ENCODE results near the gene CREBRF.
"Not testable (repeated sequence)": the region's sequence is repeated elsewhere in the genome, so short reads cannot be mapped to it uniquely, and the experiment has no call there.

The CREBRF gene

DNA sequence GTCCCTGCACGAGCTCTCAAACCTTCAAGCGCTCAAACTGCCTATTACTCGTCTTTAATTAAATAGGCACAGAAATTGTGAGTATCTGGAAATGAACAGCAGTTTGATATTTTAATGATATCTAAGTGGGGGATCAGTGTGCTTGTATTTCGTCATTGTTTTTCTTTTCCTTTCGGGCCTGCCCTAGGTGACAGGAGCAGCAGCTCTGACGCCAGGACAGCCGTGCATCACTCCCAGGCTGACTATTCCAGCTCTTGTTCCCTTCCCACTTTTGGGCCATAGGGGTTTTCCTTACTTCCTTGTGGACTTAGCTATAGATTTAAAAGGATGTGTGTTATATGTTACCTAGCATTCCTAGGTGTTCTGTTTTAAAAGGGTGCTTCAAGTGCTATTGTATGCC, 97.7 kb downstream of the CREBRF start:
- TF ChIP-seq ZNF274 (IDR thresholded peaks at IDR 0.05; ENCODE audit: low read depth, low read length) (no peak), SUZ12 (IDR thresholded peaks at IDR 0.05; ENCODE audit: extremely low read depth, insufficient read depth, insufficient read length) (no peak), YY1 (IDR thresholded peaks at IDR 0.05; ENCODE audit: insufficient read depth, insufficient read length) (no peak)
- H3K27me3 ChIP-seq (ENCODE audit: insufficient read depth, insufficient read length): no peaks in the 10 kb centered on the region
- no peak overlapping the region for H3K9ac ChIP-seq (ENCODE audit: insufficient read length, low read depth)
- DNase-seq (ENCODE audit: low read depth, low spot score): no peak
- no peaks in the 10 kb centered on the region for H3K4me1 ChIP-seq (ENCODE audit: insufficient read depth, insufficient read length)
- H3K4me3 ChIP-seq (ENCODE audit: insufficient read length, low read depth): no peak overlapping the region
- peaks cover 42% of the 10 kb centered on the region for H3K36me3 ChIP-seq (ENCODE audit: insufficient read depth, insufficient read length, low read length)
- H3K9me3 ChIP-seq (ENCODE audit: insufficient read depth, low read length): no peaks in the 10 kb centered on the region

DNA sequence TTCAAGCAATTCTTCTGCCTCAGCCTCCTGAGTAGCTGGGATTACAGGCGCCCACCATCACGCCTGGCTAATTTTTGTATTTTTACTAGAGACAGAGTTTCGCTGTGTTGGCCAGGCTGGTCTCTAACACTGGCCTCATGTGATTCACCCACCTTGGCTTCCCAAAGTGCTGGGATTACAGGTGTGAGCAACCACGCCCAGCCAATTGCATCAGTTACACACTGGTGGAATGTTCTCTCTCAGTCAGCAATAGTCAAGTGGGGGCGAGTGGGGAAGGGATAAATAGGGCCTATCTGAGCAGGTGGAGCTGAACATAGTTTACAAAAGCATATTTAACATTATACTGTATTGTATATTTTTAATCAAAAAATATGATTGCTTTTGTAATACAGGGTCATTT, 98.5 kb downstream of the CREBRF start:
- H3K4me1 ChIP-seq (ENCODE audit: insufficient read depth, insufficient read length); H3K4me3 ChIP-seq (ENCODE audit: insufficient read length, low read depth); H3K9me3 ChIP-seq (ENCODE audit: insufficient read depth, low read length); DNase-seq (ENCODE audit: low read depth, low spot score); H3K9ac ChIP-seq (ENCODE audit: insufficient read length, low read depth); H3K27me3 ChIP-seq (ENCODE audit: insufficient read depth, insufficient read length): not testable (repeated sequence)
- H3K36me3 ChIP-seq (ENCODE audit: insufficient read depth, insufficient read length, low read length): peaks cover 39% of the 10 kb centered on the region

DNA sequence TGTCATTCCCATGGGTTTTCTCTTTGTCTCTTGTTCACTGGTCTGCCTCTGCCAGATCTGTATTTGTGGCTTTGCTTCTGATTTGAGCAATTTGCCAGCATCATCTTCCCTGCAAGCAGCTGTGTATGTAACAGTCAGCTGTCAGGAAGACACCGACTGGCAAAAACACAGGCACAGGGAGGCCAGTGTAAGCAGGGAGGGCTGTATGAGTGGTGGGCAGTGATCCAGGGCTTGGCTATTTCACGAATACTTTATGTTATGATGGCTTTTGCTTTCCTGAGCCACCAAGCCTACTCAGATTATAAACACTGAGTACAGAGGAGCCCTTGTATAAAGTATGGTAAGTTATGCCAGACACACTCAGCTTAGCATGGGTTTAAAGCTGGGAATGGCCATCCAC, 99.8 kb downstream of the CREBRF start:
- Histone ChIP-seq H3K4me3 (ENCODE audit: insufficient read length, low read depth) (no peak overlapping the region), H3K36me3 (ENCODE audit: insufficient read depth, insufficient read length, low read length) (peaks cover 50% of the 10 kb centered on the region), H3K9ac (ENCODE audit: insufficient read length, low read depth) (no peak overlapping the region), H3K9me3 (ENCODE audit: insufficient read depth, low read length) (no peaks in the 10 kb centered on the region), H3K27me3 (ENCODE audit: insufficient read depth, insufficient read length) (no peaks in the 10 kb centered on the region), H3K4me1 (ENCODE audit: insufficient read depth, insufficient read length) (no peaks in the 10 kb centered on the region)
- TF ChIP-seq ZNF274 (IDR thresholded peaks at IDR 0.05; ENCODE audit: low read depth, low read length) (no peak), YY1 (IDR thresholded peaks at IDR 0.05; ENCODE audit: insufficient read depth, insufficient read length) (no peak), SUZ12 (IDR thresholded peaks at IDR 0.05; ENCODE audit: extremely low read depth, insufficient read depth, insufficient read length) (no peak)
- DNase-seq (ENCODE audit: low read depth, low spot score): no peak

DNA sequence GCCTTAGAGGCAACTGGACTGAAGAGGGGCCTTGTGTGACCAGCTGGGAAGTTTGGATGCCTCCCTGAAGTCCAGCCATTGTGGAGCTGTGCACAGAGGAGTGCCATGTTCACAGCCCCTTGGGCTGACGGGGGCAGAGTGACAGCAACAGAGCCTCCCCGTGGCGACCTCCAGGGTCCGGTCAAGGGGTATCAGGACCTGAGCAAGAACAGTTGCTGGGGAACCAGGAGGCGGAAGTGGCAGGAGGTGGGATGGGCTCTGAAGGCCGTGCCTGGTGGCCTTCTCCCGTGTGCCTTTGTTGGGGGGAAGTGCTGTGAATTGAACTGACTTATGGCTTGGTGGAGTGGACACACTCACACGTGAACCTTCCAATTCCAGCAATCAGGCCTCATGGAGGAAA, 102.2 kb downstream of the CREBRF start:
- H3K4me1 ChIP-seq (ENCODE audit: insufficient read depth, insufficient read length): peaks cover 3% of the 10 kb centered on the region
- H3K36me3 ChIP-seq (ENCODE audit: insufficient read depth, insufficient read length, low read length): peaks cover 54% of the 10 kb centered on the region
- no peaks in the 10 kb centered on the region for H3K27me3 ChIP-seq (ENCODE audit: insufficient read depth, insufficient read length)
- no peak for DNase-seq (ENCODE audit: low read depth, low spot score)
- no peak overlapping the region for H3K4me3 ChIP-seq (ENCODE audit: insufficient read length, low read depth)
- no peak overlapping the region for H3K9ac ChIP-seq (ENCODE audit: insufficient read length, low read depth)
- TF ChIP-seq YY1 (IDR thresholded peaks at IDR 0.05; ENCODE audit: insufficient read depth, insufficient read length): no peak
- no peak for TF ChIP-seq ZNF274 (IDR thresholded peaks at IDR 0.05; ENCODE audit: low read depth, low read length)
- no peak for TF ChIP-seq SUZ12 (IDR thresholded peaks at IDR 0.05; ENCODE audit: extremely low read depth, insufficient read depth, insufficient read length)
- no peaks in the 10 kb centered on the region for H3K9me3 ChIP-seq (ENCODE audit: insufficient read depth, low read length)

DNA sequence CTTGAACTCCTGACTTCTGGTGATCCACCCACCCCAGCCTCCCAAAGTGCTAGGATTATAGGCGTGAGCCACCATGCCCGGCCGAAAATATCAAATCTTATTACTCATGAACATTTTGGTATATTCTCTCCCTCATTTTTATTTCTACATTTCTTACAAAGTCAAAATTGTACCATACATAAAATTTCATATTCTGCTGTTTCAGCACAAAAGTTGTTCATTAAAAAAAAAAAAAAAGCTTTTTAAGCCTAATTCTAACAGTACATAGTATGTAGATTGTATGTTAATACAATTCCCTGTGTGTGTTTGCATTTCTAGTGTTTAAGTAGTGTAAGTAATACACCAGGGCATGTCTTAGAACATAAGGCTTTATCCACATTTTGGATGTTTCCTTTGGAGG, 103.1 kb downstream of the CREBRF start:
- peaks cover 3% of the 10 kb centered on the region for H3K4me1 ChIP-seq (ENCODE audit: insufficient read depth, insufficient read length)
- H3K36me3 ChIP-seq (ENCODE audit: insufficient read depth, insufficient read length, low read length): peaks cover 53% of the 10 kb centered on the region
- no peaks in the 10 kb centered on the region for H3K27me3 ChIP-seq (ENCODE audit: insufficient read depth, insufficient read length)
- no peak overlapping the region for H3K4me3 ChIP-seq (ENCODE audit: insufficient read length, low read depth)
- DNase-seq (ENCODE audit: low read depth, low spot score): no peak
- no peaks in the 10 kb centered on the region for H3K9me3 ChIP-seq (ENCODE audit: insufficient read depth, low read length)
- TF ChIP-seq YY1 (IDR thresholded peaks at IDR 0.05; ENCODE audit: insufficient read depth, insufficient read length) (no peak), ZNF274 (IDR thresholded peaks at IDR 0.05; ENCODE audit: low read depth, low read length) (no peak), SUZ12 (IDR thresholded peaks at IDR 0.05; ENCODE audit: extremely low read depth, insufficient read depth, insufficient read length) (no peak)
- H3K9ac ChIP-seq (ENCODE audit: insufficient read length, low read depth): no peak overlapping the region

DNA sequence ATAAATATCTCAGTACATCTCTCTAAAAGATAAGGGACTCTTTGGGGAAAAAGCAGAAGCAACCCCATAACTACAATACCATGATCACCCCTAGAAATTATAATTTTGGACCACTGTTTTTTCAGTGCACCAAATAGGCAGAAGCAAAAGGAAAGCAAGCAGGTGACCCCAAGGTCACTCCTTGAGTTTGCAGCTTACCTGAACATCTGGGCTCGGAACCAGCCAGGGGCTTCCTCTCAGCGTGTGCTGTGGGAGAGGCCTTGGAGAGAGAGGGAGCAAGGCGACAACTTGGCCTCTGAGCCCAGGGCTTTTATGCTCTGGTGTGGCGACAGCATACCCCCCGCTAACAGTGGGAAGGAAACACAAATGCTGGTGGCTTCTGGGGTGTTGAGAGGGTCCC, 105.0 kb downstream of the CREBRF start:
- no peak for TF ChIP-seq ZNF274 (IDR thresholded peaks at IDR 0.05; ENCODE audit: low read depth, low read length)
- TF ChIP-seq YY1 (IDR thresholded peaks at IDR 0.05; ENCODE audit: insufficient read depth, insufficient read length): no peak
- no peak for TF ChIP-seq SUZ12 (IDR thresholded peaks at IDR 0.05; ENCODE audit: extremely low read depth, insufficient read depth, insufficient read length)
- Histone ChIP-seq H3K4me1 (ENCODE audit: insufficient read depth, insufficient read length) (peaks cover 3% of the 10 kb centered on the region), H3K9me3 (ENCODE audit: insufficient read depth, low read length) (no peaks in the 10 kb centered on the region), H3K9ac (ENCODE audit: insufficient read length, low read depth) (no peak overlapping the region), H3K36me3 (ENCODE audit: insufficient read depth, insufficient read length, low read length) (peaks cover 39% of the 10 kb centered on the region), H3K27me3 (ENCODE audit: insufficient read depth, insufficient read length) (no peaks in the 10 kb centered on the region), H3K4me3 (ENCODE audit: insufficient read length, low read depth) (no peak overlapping the region)
- no peak for DNase-seq (ENCODE audit: low read depth, low spot score)

DNA sequence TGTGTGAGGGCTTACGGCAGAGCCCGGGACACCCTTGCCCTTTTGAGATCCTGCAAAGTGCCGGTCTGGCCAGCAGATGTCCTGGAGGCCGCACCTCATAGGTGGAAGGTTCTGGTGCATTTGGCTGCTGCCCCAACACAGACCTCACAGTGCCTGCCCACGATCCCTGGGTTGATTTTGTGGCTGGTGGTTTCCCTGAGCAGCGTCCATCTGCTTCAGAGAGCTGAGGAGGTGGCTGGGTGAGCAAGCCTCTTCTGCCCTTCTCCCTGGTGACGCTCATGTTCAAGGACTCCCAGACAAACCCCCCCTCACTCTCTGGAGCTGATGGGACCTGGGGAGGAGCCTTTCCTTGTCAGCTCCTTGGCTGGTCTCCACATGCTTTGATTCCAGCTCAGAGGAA, 107.1 kb downstream of the CREBRF start:
- H3K9me3 ChIP-seq (ENCODE audit: insufficient read depth, low read length): no peaks in the 10 kb centered on the region
- no peak overlapping the region for H3K4me3 ChIP-seq (ENCODE audit: insufficient read length, low read depth)
- peaks cover 32% of the 10 kb centered on the region for H3K36me3 ChIP-seq (ENCODE audit: insufficient read depth, insufficient read length, low read length)
- TF ChIP-seq YY1 (IDR thresholded peaks at IDR 0.05; ENCODE audit: insufficient read depth, insufficient read length) (no peak), ZNF274 (IDR thresholded peaks at IDR 0.05; ENCODE audit: low read depth, low read length) (no peak), SUZ12 (IDR thresholded peaks at IDR 0.05; ENCODE audit: extremely low read depth, insufficient read depth, insufficient read length) (no peak)
- DNase-seq (ENCODE audit: low read depth, low spot score): no peak
- H3K9ac ChIP-seq (ENCODE audit: insufficient read length, low read depth): no peak overlapping the region
- peaks cover 3% of the 10 kb centered on the region for H3K4me1 ChIP-seq (ENCODE audit: insufficient read depth, insufficient read length)
- no peaks in the 10 kb centered on the region for H3K27me3 ChIP-seq (ENCODE audit: insufficient read depth, insufficient read length)
